Right renal cortex interstitium (tissue), 3 donors: ENCODE measurements around the gene FBXW11. TPM values are rescaled to one million over a fixed set of nuclear protein-coding genes. Genes with fewer than 3 reads are reported as not detected.

ENCODE experiments used
- DNase-seq, 3 donors: peaks; one replicate each; pipeline ENCODE4 v3.0.0-alpha.2; 2013; ENCODE audit warnings: low read depth in 3 of 3, low spot score in 2 of 3
- polyA plus RNA-seq, 3 donors: library from polyadenylated mRNA; unstranded; fragments of 120-200 nt; gene quantifications; one replicate each; pipeline ENCODE4 v1.2.1, GENCODE V29; 2013; ENCODE audit not compliant: insufficient read length in 3 of 3

The FBXW11 gene
- polyA plus RNA-seq, 3 donors, result 59.8 to 61.3 (median 60.0) TPM

GRCh38 chr5:171848006-171848405, 158.4 kb downstream of the FBXW11 start:
- DNase-seq, result no peak

GRCh38 chr5:171847026-171847425, 159.4 kb downstream of the FBXW11 start:
- no peak for DNase-seq

- DNase-seq, result no peak
Observed at GRCh38 chr5:171846323-171846722, 160.1 kb downstream of the FBXW11 start.

- no peak for DNase-seq
Observed at GRCh38 chr5:171845857-171846256, 160.6 kb downstream of the FBXW11 start.

- no peak for DNase-seq
Observed at GRCh38 chr5:171845040-171845630, 161.3 kb downstream of the FBXW11 start.

GRCh38 chr5:171842777-171843328, 163.6 kb downstream of the FBXW11 start:
- DNase-seq, result no peak

- no peak for DNase-seq
Observed at GRCh38 chr5:171841984-171842776, 164.3 kb downstream of the FBXW11 start.

GRCh38 chr5:171840711-171841522, 165.5 kb downstream of the FBXW11 start:
- no peak for DNase-seq

- no peak for DNase-seq
Observed at GRCh38 chr5:171840066-171840465, 166.4 kb downstream of the FBXW11 start.

- no peak for DNase-seq
Observed at GRCh38 chr5:171839112-171839511, 167.3 kb downstream of the FBXW11 start.

- no peak for DNase-seq
Observed at GRCh38 chr5:171838066-171838465, 168.4 kb downstream of the FBXW11 start.

GRCh38 chr5:171837522-171837921, 168.9 kb downstream of the FBXW11 start:
- no peak for DNase-seq

- no peak for DNase-seq
Observed at GRCh38 chr5:171835066-171835465, 171.4 kb downstream of the FBXW11 start.

- DNase-seq, result no peak
Observed at GRCh38 chr5:171834461-171834860, 172.0 kb downstream of the FBXW11 start.

- DNase-seq, result no peak
Observed at GRCh38 chr5:171832775-171833174, 173.7 kb downstream of the FBXW11 start.

GRCh38 chr5:171830686-171831085, 175.8 kb downstream of the FBXW11 start:
- DNase-seq, result no peak

GRCh38 chr5:171827162-171827561, 179.3 kb downstream of the FBXW11 start:
- DNase-seq, result no peak

- DNase-seq, result no peak
Observed at GRCh38 chr5:171826132-171826531, 180.3 kb downstream of the FBXW11 start.

GRCh38 chr5:171825051-171825450, 181.4 kb downstream of the FBXW11 start:
- no peak for DNase-seq

- DNase-seq, result no peak
Observed at GRCh38 chr5:171823269-171823668, 183.2 kb downstream of the FBXW11 start.

GRCh38 chr5:171821286-171821685, 185.2 kb downstream of the FBXW11 start:
- DNase-seq, result no peak
